ENCODE measurements around the gene DDX31. TPM values are rescaled to one million over a fixed set of nuclear protein-coding genes. Genes with fewer than 3 reads are reported as not detected.

DDX31 gene
- total RNA-seq, 4 donors from 2014 or later = 10.2 to 18.3 (median 11.8) TPM

GRCh38 chr9:132646726-132647125, 23.1 kb downstream of the DDX31 start:
- TF ChIP-seq CTCF (IDR thresholded peaks at IDR 0.05) (no peak), POLR2A (IDR thresholded peaks at IDR 0.05) (no peak)

GRCh38 chr9:132645711-132646110, 24.1 kb downstream of the DDX31 start:
- no peak overlapping the region for H3K4me3 ChIP-seq
- 93 to 96% methylated on average over 6 to 15 of the region's 15 CpGs for WGBS, 2 donors
- peaks cover 0 to 8% (median 0%) of the 10 kb centered on the region in 3 donors for H3K4me1 ChIP-seq
- H3K36me3 ChIP-seq = peaks cover 12 to 100% (median 15%) of the 10 kb centered on the region in 3 donors
- H3K27ac ChIP-seq = no peak overlapping the region
- H3K27me3 ChIP-seq = no peaks in the 10 kb centered on the region
- intact Hi-C loops (cut with DNase I) = no loop called here
- TF ChIP-seq POLR2A (IDR thresholded peaks at IDR 0.05) = no peak
- TF ChIP-seq CTCF (IDR thresholded peaks at IDR 0.05) = no peak
- no peaks in the 10 kb centered on the region for H3K9me3 ChIP-seq
- DNase-seq = no peak

More at GRCh38 chr9:132646726-132647125, 23.1 kb downstream of the DDX31 start:
- H3K9me3 ChIP-seq = no peaks in the 10 kb centered on the region
- no peaks in the 10 kb centered on the region for H3K27me3 ChIP-seq
- intact Hi-C loops (cut with DNase I) = no loop called here
- no peak overlapping the region for H3K27ac ChIP-seq
- H3K36me3 ChIP-seq = peaks cover 12 to 97% (median 14%) of the 10 kb centered on the region in 3 donors
- peaks cover 0 to 8% (median 0%) of the 10 kb centered on the region in 3 donors for H3K4me1 ChIP-seq
- no peak for DNase-seq
- WGBS, 2 donors = 90 to 96% methylated on average over 4 to 7 of the region's 7 CpGs
- no peak overlapping the region for H3K4me3 ChIP-seq

GRCh38 chr9:132645306-132645705, 24.5 kb downstream of the DDX31 start:
- DNase-seq = no peak
- TF ChIP-seq CTCF (IDR thresholded peaks at IDR 0.05) = no peak
- no peak for TF ChIP-seq POLR2A (IDR thresholded peaks at IDR 0.05)
- Histone ChIP-seq H3K9me3 (no peaks in the 10 kb centered on the region), H3K27ac (no peak overlapping the region), H3K27me3 (no peaks in the 10 kb centered on the region), H3K36me3 (peaks cover 12 to 100% (median 19%) of the 10 kb centered on the region in 3 donors), H3K4me1 (peaks cover 0 to 8% (median 0%) of the 10 kb centered on the region in 3 donors), H3K4me3 (no peak overlapping the region)
- WGBS, 2 donors = 94 to 98% methylated on average over 7 to 8 of the region's 8 CpGs
- intact Hi-C loops (cut with DNase I) = no loop called here

GRCh38 chr9:132644251-132644650, 25.5 kb downstream of the DDX31 start:
- no peak for DNase-seq
- WGBS, 2 donors = 88 to 90% methylated on average over 3 of the region's 3 CpGs
- Histone ChIP-seq H3K36me3 (peaks cover 16 to 100% (median 20%) of the 10 kb centered on the region in 3 donors), H3K9me3 (no peaks in the 10 kb centered on the region), H3K27ac (no peak overlapping the region), H3K4me3 (no peak overlapping the region), H3K4me1 (peaks cover 0 to 8% (median 0%) of the 10 kb centered on the region in 3 donors), H3K27me3 (no peaks in the 10 kb centered on the region)
- intact Hi-C loops (cut with DNase I) = no loop called here
- TF ChIP-seq CTCF (IDR thresholded peaks at IDR 0.05) (no peak), POLR2A (IDR thresholded peaks at IDR 0.05) (no peak)

GRCh38 chr9:132641216-132641615, 28.6 kb downstream of the DDX31 start:
- Histone ChIP-seq H3K9me3 (no peaks in the 10 kb centered on the region), H3K4me1 (no peaks in the 10 kb centered on the region), H3K4me3 (no peak overlapping the region), H3K27me3 (no peaks in the 10 kb centered on the region), H3K27ac (no peak overlapping the region), H3K36me3 (peaks cover 3 to 99% (median 6%) of the 10 kb centered on the region in 3 donors)
- intact Hi-C loops (cut with DNase I) = no loop called here
- no peak for TF ChIP-seq CTCF (IDR thresholded peaks at IDR 0.05)
- no peak for TF ChIP-seq POLR2A (IDR thresholded peaks at IDR 0.05)
- DNase-seq = no peak
- 80 to 89% methylated on average over 4 of the region's 4 CpGs for WGBS, 2 donors
